ENCODE data around the gene SPEM3. TPM values are rescaled to one million over a fixed set of nuclear protein-coding genes. Genes with fewer than 3 reads are reported as not detected.

SPEM3 gene
- total and polyA plus RNA-seq, 10 of the 15 experiments (the other 5 are each of a cell fraction or from before 2014, with no cell fraction given) = not detected

DNA sequence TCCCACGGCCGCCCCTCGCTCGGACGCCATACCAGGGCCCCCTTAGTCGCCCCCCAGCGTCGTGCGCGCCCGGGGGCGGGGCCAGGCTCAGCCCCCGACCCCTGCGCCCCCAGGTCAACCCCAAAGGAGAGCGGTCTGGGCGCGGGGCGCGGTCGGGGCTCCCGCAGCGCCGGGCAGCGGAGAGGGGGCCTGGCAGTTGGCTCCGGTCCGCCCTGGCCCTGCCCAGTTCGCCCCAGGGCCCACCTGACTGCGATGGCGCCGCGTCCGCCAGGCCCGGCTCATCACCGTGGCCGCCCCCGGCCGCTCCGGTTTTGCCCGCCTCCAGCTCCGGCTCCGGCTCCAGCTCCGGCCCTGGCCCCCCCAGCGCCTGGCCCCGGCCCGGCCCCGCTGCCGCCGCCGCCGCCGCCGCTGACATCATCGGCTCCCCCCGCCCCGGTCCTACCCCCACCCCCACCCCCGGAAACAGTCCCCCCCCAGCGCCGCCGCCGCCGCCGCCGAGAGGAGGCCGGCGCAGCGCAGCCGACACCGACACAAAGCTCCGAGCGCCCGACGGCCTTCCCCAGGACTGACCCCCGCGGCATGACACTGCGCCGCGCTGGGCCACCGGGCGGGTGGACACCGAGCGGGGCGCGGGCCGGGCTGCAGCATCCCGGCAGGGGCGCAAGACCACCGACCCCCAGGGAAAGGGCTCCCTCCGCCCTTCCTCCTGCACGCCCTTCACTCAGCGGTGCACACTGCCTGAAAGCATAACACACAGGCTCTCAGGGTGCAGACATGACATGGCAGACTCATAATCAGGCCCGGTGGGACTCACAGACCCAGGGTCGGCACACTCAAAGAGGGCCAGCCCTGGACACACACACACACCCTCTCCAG is 50.8 kb downstream of the SPEM3 start, which contains the start of gene ZBTB4 (continued):
- 0 out of 2 replicates have a peak, but pooled peaks have one; percentile 50 for TF ChIP-seq ZNF217 (IDR thresholded peaks at IDR 0.05)
- TF ChIP-seq POLR2A (IDR thresholded peaks at IDR 0.05; ENCODE audit: low read depth, low read length) = peak; percentile 68; the same call in 1 of the 2 replicates
- TF ChIP-seq SMC3 (IDR thresholded peaks at IDR 0.05; ENCODE audit: borderline replicate concordance, low read length) = no peak
- TF ChIP-seq PAX8 (IDR thresholded peaks at IDR 0.05) = no peak
- 0 out of 2 replicates have a peak, but pooled peaks have one; percentile 1 for TF ChIP-seq CREB1 (IDR thresholded peaks at IDR 0.05; ENCODE audit: low read depth)
- no peak for TF ChIP-seq ZNF274 (IDR thresholded peaks at IDR 0.05; ENCODE audit: insufficient read depth, insufficient read length)
- TF ChIP-seq, protein P1, sequence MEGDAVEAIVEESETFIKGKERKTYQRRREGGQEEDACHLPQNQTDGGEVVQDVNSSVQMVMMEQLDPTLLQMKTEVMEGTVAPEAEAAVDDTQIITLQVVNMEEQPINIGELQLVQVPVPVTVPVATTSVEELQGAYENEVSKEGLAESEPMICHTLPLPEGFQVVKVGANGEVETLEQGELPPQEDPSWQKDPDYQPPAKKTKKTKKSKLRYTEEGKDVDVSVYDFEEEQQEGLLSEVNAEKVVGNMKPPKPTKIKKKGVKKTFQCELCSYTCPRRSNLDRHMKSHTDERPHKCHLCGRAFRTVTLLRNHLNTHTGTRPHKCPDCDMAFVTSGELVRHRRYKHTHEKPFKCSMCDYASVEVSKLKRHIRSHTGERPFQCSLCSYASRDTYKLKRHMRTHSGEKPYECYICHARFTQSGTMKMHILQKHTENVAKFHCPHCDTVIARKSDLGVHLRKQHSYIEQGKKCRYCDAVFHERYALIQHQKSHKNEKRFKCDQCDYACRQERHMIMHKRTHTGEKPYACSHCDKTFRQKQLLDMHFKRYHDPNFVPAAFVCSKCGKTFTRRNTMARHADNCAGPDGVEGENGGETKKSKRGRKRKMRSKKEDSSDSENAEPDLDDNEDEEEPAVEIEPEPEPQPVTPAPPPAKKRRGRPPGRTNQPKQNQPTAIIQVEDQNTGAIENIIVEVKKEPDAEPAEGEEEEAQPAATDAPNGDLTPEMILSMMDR (IDR thresholded peaks at IDR 0.05 in 2 of 3, conservative IDR thresholded peaks at IDR 0.05 in 1 of 3; ENCODE audit: control insufficient read depth in 2 of 3, extremely low read depth in 1 of 3, insufficient read depth in 1 of 3, low read depth in 3 of 3, low read length in 3 of 3) = no peak
- TF ChIP-seq WRNIP1 (IDR thresholded peaks at IDR 0.05; ENCODE audit: borderline replicate concordance, low read depth, low read length) = no peak
- peak; percentile 78 for TF ChIP-seq NR2F1 (conservative IDR thresholded peaks at IDR 0.05)
- TF ChIP-seq, protein P2, sequence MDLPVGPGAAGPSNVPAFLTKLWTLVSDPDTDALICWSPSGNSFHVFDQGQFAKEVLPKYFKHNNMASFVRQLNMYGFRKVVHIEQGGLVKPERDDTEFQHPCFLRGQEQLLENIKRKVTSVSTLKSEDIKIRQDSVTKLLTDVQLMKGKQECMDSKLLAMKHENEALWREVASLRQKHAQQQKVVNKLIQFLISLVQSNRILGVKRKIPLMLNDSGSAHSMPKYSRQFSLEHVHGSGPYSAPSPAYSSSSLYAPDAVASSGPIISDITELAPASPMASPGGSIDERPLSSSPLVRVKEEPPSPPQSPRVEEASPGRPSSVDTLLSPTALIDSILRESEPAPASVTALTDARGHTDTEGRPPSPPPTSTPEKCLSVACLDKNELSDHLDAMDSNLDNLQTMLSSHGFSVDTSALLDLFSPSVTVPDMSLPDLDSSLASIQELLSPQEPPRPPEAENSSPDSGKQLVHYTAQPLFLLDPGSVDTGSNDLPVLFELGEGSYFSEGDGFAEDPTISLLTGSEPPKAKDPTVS (IDR thresholded peaks at IDR 0.05; ENCODE audit: low read depth, low read length) = no peak
- TF ChIP-seq MYC (IDR thresholded peaks at IDR 0.05; ENCODE audit: insufficient read depth, insufficient read length, insufficient replicate concordance, low read length, severe bottlenecking) = no peak
- TF ChIP-seq EGR1 (IDR thresholded peaks at IDR 0.05; ENCODE audit: borderline replicate concordance in 1 of 2, low read depth in 2 of 2, low read length in 2 of 2) = no peak
- TF ChIP-seq, protein P3, sequence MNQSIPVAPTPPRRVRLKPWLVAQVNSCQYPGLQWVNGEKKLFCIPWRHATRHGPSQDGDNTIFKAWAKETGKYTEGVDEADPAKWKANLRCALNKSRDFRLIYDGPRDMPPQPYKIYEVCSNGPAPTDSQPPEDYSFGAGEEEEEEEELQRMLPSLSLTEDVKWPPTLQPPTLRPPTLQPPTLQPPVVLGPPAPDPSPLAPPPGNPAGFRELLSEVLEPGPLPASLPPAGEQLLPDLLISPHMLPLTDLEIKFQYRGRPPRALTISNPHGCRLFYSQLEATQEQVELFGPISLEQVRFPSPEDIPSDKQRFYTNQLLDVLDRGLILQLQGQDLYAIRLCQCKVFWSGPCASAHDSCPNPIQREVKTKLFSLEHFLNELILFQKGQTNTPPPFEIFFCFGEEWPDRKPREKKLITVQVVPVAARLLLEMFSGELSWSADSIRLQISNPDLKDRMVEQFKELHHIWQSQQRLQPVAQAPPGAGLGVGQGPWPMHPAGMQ (IDR thresholded peaks at IDR 0.05; ENCODE audit: borderline replicate concordance) = no peak
- no peak for TF ChIP-seq RUNX3 (IDR thresholded peaks at IDR 0.05; ENCODE audit: low read length)
- TF ChIP-seq SPI1 (IDR thresholded peaks at IDR 0.05; ENCODE audit: borderline replicate concordance, insufficient read depth, low read depth, low read length) = no peak
- peak; percentile 80 for TF ChIP-seq LARP7 (IDR thresholded peaks at IDR 0.05)
- no peak; the same call in 1 of the 2 replicates for TF ChIP-seq HDGF (IDR thresholded peaks at IDR 0.05)
- no peak for TF ChIP-seq SRF (IDR thresholded peaks at IDR 0.05; ENCODE audit: low read depth in 2 of 2, low read length in 2 of 2)
- TF ChIP-seq IKZF2 (IDR thresholded peaks at IDR 0.05) = no peak
- TF ChIP-seq CREM (IDR thresholded peaks at IDR 0.05; ENCODE audit: low read depth) = no peak
- no peak for TF ChIP-seq CEBPB (IDR thresholded peaks at IDR 0.05; ENCODE audit: borderline replicate concordance in 1 of 2, low read depth in 2 of 2, low read length in 2 of 2)
- no peak for TF ChIP-seq ZBED1 (IDR thresholded peaks at IDR 0.05; ENCODE audit: borderline replicate concordance)
- TF ChIP-seq TAF1 (IDR thresholded peaks at IDR 0.05; ENCODE audit: borderline replicate concordance, low read depth, low read length) = no peak
- TF ChIP-seq MXI1 (IDR thresholded peaks at IDR 0.05; ENCODE audit: low read depth, low read length) = no peak

Measured in GM12878 (cell line).